Mononuclear cell (primary cell): ENCODE data around the gene SIX1. TPM values are rescaled to one million over a fixed set of nuclear protein-coding genes. Genes with fewer than 3 reads are reported as not detected.

Experiments
- H3K27me3 ChIP-seq: 2 replicates; pipeline ENCODE4 v1.6.0; 2011; ENCODE audit warnings: low read length, control low read depth; ENCODE audit not compliant: insufficient read depth
- H3K4me1 ChIP-seq: 2 replicates; pipeline ENCODE4 v1.5.1; 2011; ENCODE audit warnings: mild to moderate bottlenecking, low read length, control low read depth; ENCODE audit not compliant: insufficient read depth
- H3K4me3 ChIP-seq: 2 replicates; pipeline ENCODE4 v1.5.1; 2011; ENCODE audit warnings: mild to moderate bottlenecking, low read length, moderate library complexity
- H3K9me3 ChIP-seq: 2 replicates; pipeline ENCODE4 v1.5.1; 2011; ENCODE audit warnings: low read depth, mild to moderate bottlenecking, control low read depth, low read length
- total RNA-seq: library from RNA; depleted of rRNA; stranded (reverse); fragments of >200 nt; gene quantifications from one replicate; pipeline ENCODE4 v1.2.3, GENCODE V29; 2012

Gene SIX1
- total RNA-seq, 1 donor: not detected

DNA sequence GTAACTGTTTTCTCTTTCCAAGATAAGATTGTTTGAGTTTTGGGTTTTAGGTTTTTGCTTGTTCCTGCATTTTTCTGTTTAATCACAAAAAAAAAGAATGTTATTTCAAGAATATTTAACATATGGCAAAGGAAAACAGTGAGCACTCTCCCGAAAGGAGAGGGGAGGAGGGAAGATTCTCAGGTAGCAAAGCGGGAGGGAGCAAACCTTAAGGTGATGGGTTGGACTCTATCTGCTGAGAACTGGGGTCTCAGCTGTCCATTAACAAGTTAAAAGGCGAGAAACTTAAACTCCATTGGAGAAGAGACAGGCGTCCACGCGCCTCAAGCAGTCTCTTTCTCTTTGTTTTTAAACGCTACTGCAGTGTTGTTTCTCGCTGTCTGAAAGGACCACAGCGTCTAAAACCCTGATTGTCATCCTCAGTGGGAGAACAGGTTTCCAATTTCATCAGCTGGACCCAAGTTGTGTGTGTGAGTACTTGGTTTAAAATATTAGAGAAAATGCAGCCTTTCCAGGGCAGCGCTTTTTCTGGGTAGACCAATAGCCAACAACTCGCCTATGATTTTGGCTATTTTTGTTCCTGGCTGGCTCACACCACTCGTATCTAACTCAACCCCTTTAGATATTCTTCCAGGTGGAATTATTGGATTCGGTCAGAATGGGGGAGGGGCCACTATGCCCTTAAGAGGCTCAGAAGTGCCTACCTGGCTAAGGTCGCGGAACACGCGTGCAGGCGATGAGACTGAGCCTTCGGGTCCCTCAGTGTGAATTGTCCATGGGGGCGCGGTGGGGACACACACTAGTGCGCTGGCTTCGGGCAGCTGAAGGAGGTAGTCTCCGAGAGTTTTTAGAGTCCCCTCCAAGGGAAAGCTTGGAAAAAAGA is 8.2 kb downstream of the SIX1 start:
- Histone ChIP-seq H3K27me3 (peaks cover 100% of the 10 kb centered on the region), H3K4me1 (peaks cover 12% of the 10 kb centered on the region), H3K9me3 (no peaks in the 10 kb centered on the region)

DNA sequence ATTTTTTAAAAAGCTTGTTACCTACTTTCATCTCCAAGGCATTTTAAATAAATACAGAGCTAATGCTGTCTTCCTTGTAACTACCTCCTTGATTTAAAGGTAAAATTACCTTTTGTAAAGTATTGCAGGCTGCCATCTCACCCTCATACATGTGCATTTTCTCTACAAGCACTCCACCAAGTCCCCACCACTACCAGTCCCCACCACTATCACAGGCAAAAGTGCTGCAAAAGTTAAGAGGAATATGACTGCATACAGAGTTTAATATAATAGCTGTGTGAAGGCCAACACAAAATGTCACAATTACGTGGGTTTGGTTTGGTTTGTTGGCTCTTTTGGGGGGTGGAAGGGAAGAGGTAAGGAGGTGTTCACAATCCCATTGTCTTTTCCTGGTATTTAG is 9.6 kb downstream of the SIX1 start:
- no peak overlapping the region for H3K4me3 ChIP-seq
- H3K27me3 ChIP-seq: peaks cover 94% of the 10 kb centered on the region
- peaks cover 12% of the 10 kb centered on the region for H3K4me1 ChIP-seq
- H3K9me3 ChIP-seq: no peaks in the 10 kb centered on the region

More for the DNA sequence above, 8.2 kb downstream of the SIX1 start:
- no peak overlapping the region for H3K4me3 ChIP-seq

DNA sequence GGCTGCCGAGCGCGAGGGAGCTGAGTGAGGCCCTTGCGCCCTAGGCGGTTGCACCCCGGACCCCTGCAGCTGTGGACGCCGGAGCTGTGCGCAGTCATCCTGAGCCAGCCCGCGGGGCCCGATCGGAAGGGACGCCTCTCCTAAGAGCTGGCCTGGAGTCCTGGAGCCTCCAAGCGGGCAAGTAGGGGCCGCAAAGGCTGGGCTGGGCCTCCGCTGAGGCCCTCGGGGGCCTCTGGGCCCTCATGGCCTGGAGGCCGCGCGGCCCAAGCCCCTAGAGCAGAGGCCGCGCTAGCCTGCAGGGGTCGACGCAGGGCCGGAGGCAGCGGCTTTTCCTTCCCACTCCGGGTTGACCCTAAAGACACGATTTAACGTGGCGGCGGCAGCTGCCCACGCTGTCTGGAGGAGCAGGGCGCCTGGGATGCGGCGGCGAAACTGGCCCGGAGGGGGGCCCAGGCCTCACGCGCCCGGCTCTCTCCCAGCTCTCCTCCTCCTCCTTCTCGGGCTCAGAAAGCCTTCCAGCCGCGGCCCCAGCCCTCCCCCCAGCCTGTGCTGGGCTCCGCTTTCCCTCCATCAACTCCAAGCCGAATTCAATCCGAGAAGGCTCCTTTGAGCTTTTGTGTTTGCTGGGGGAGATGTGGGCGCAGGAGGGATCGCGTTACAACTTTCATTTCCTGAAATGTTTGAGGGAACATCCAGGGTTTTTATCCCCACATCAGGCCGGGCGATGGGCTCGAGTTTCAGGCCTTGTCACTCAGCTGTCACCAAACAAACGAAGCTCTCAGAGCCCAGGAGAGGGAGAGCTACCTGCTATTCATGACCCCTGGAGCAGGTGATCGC is 11.6 kb downstream of the SIX1 start:
- Histone ChIP-seq H3K4me1 (peaks cover 12% of the 10 kb centered on the region), H3K27me3 (peaks cover 92% of the 10 kb centered on the region), H3K9me3 (no peaks in the 10 kb centered on the region), H3K4me3 (no peak overlapping the region)

DNA sequence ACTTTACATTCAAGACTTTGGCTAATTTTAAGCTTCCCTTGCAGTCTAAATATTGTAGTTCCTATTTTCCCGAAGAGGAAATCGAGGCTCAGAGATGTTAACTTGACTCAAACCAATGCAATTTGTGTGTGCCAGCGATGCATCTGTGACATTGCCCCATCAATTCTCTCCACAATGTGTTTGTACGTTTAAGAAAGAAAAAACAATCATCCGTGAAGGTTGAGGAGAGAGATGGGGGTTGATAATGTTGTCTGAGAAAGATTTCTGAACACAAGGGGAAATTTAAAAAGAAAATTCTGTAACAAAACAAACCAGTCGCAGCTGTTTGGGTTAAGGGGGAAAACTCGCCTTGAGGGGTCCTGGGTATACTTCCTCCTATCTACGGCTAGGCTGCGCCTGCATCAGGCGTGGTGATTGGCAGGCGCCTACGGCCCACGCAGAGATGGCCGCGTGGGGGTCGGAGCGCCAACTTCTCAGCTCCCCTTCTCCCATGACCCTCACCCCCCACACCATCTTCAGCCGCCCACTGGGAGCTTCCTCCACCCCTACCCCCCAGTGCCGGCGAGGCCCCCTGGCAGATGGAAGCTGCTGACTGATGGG is 12.3 kb downstream of the SIX1 start:
- H3K9me3 ChIP-seq: no peaks in the 10 kb centered on the region
- H3K4me1 ChIP-seq: peaks cover 7% of the 10 kb centered on the region
- peaks cover 90% of the 10 kb centered on the region for H3K27me3 ChIP-seq
- H3K4me3 ChIP-seq: no peak overlapping the region

DNA sequence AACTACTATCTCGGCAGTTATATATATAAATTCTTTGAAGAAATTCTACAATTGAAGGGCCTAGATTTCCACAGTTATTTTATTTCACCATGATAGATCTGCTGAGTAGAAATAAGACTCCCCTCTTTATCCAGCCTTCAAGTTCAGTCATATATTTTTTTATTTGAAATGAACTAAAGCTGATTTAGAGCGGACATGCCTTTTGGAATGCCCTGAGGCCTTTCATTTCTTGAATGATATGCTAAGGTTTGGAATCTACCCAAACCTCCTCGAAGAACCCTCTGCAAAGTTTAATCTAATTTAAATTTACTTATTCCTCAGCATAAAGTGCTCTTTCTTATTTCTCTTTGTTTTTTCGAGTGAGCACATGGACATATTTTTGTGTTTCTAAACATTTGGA is 15.1 kb downstream of the SIX1 start:
- Histone ChIP-seq H3K27me3 (peaks cover 80% of the 10 kb centered on the region), H3K4me1 (peaks cover 7% of the 10 kb centered on the region), H3K4me3 (no peak overlapping the region), H3K9me3 (no peaks in the 10 kb centered on the region)

DNA sequence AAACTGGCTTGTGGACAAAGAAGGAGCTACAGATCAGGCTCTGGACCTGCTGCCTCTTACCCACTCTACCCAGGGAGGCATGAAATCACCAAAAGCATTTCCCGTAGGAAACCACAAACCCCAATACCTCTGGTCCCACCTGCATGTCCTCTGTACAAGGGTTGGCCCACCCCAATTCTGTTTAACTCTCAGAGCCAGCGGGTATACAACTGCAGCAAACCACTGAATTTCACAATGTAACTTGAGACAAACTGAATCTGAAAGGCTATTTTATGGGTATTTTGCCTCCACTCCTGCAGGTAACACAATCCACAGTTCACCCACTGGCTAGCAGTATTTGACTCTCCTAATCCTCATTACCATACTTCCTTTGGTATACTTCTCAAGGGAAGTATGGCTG is 16.5 kb downstream of the SIX1 start:
- Histone ChIP-seq H3K9me3 (no peaks in the 10 kb centered on the region), H3K4me1 (peaks cover 6% of the 10 kb centered on the region), H3K27me3 (peaks cover 66% of the 10 kb centered on the region), H3K4me3 (no peak overlapping the region)

DNA sequence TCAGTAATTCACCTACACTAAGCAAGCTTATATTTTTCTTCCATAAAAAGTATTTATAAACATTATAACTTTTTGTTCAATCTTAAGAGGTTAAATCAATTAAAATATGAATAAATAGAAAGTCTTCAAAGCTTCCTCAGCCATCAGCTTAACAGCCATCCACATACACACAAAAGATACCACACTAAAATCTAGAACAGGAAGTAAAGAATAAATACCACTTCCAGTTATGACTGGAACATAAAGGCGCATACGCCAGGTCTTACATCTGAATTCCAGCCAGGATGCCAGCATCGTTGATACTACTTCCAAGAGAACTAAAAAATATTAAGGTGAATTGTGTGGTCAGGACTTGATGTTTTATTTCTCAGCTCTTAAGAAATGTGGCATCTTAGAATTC is 17.0 kb downstream of the SIX1 start:
- peaks cover 61% of the 10 kb centered on the region for H3K27me3 ChIP-seq

DNA sequence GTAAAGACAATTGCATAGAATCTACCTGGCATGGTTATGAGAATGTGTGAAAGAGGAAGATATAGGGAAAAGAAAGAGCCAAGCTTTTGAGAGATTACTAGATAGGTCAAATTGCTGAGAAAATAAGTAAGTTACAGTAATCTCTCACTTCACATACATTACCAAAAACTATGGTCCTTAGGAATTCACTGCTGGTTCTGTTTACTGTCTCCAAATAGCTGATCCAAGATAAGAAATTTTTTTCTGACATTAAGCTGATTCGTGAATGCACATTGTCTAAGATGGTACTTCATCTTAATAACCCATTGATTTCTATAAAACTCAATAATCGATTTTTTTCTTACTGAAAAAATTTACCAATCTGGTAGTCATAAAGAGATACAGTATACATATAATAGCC is 17.4 kb downstream of the SIX1 start:
- H3K4me1 ChIP-seq: no peaks in the 10 kb centered on the region
- peaks cover 60% of the 10 kb centered on the region for H3K27me3 ChIP-seq
- no peak overlapping the region for H3K4me3 ChIP-seq
- H3K9me3 ChIP-seq: no peaks in the 10 kb centered on the region

More for the DNA sequence above, 17.0 kb downstream of the SIX1 start:
- Histone ChIP-seq H3K4me1 (peaks cover 1% of the 10 kb centered on the region), H3K4me3 (no peak overlapping the region), H3K9me3 (no peaks in the 10 kb centered on the region)

DNA sequence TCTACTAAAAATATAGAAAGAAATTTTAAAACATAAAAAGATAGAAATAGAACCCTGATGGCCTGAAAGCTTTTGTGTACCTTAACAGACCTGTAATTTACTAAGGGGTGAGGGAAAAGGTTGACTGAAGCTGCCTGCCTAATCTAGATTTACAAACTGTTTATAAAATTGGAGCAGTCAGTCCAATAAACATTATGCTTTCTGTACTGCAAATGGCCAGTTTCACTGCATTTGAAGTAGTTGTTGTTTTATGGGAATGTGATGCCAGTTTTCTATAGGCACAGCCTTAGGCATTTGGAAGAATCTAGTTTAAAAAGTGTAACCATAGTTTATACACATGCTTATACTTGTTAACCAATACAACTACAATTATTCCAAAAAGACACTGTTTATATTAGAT is 19.1 kb downstream of the SIX1 start:
- Histone ChIP-seq H3K4me1 (no peaks in the 10 kb centered on the region), H3K9me3 (no peaks in the 10 kb centered on the region), H3K4me3 (no peak overlapping the region), H3K27me3 (peaks cover 48% of the 10 kb centered on the region)

DNA sequence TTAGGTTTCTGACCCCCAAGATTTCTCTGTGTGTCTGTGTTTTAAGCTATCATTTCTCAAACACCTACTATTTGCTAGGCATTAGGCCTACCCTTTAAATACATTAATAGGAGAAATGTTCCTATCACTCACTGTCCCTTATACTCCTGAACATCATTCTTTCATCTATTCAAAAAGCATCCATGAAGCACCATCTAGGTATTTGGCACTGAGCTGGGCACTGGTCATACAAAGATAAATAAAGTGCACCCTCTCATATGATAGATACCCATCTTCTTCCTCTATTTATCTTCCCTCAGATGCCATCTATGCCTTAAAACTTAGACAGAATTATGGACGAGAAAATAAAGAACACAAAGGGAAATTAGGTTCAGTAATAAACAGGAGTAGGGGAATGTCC is 20.4 kb downstream of the SIX1 start:
- H3K4me1 ChIP-seq: no peaks in the 10 kb centered on the region
- H3K4me3 ChIP-seq: no peak overlapping the region
- no peaks in the 10 kb centered on the region for H3K9me3 ChIP-seq
- H3K27me3 ChIP-seq: peaks cover 51% of the 10 kb centered on the region

DNA sequence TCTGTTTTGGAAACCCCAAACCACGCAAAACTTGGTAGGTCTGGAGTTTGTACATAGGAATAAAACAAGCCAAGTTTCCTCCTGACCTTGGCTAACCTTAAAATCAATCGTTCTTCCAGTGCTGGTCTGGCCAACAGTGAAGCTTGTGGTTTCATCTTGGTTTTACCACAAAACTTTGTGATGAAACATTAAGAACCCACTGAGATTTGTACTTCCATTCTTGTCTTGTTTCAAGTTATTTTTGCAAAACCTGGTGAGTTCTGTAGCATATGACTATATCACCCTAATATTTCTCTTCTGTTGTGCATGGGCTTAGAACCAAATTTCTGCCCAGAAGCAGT is 26.4 kb downstream of the SIX1 start:
- Histone ChIP-seq H3K27me3 (peaks cover 42% of the 10 kb centered on the region), H3K9me3 (no peaks in the 10 kb centered on the region), H3K4me3 (no peak overlapping the region), H3K4me1 (no peaks in the 10 kb centered on the region)

DNA sequence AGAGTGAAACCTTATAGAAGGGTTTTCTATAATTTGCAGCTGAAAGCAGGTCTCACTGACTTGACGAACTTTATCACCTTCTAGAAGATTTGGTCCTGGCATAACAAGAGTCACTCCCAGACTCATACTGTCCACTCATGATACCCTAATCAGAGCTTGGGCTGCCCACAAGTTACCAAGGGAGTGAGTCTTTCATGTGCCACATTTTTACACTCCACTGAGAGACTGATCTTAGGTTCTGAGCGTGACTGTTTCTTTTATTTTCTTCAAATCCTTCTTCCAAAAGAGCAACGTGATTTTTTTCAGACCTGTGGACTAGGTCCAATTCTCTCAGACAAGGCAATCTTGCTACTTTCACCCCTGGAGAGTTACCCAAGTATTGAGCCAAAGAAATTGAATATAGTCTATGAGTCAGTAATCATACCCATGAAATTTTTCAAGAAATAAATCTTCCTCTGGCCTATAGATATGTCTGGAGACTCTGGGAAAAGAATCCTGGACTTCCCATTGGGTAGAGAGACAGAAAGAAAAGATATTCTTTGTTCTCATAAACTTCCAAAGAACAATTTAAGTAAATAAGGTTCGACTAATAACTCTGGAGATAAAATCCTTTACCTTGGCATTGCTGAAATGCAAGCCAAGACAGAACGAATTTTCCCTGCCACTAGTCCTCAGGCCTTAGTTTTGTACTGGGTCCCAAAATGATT is 26.9 kb downstream of the SIX1 start:
- Histone ChIP-seq H3K27me3 (peaks cover 42% of the 10 kb centered on the region), H3K4me3 (no peak overlapping the region), H3K4me1 (no peaks in the 10 kb centered on the region)

DNA sequence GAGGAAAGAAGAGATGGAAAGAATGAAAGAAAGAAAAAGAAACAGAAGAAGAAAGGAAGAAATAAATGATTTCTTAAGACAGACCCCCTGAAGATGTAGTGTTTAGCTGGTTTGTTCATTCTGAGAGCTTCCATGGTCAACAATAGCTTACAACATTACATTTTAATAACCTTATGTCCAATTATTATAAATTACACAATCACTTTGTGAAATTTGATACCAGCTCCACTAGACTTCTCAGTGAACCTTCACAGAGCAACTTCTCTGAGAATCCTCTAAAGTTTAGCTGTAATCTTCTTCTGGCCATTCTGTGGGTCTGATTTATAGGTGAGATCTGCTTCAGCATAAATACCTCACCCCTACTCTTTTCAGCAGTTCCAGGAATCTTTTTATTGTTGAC is 27.9 kb downstream of the SIX1 start:
- no peak overlapping the region for H3K4me3 ChIP-seq
- H3K9me3 ChIP-seq: no peaks in the 10 kb centered on the region
- no peaks in the 10 kb centered on the region for H3K4me1 ChIP-seq
- peaks cover 38% of the 10 kb centered on the region for H3K27me3 ChIP-seq

More for the DNA sequence above, 26.9 kb downstream of the SIX1 start:
- no peaks in the 10 kb centered on the region for H3K9me3 ChIP-seq

DNA sequence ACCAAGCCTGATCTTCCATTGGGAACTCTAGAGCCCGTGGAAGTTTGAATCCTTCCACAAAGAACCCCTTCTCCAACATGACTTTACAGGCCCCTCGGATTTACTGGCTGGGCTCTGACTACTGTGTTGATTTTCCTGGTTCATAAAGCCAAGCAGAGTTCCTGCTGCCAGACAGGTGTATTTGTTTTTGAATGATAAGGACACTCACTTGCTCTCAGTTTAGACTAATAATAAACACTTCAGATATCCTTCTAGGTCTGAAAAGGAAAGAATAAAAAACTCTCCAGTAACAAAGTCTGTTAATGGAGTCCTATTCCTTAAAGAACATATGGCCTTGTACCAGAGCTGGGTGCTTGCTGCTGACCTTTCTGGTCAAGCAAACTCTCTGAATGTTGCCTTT is 31.0 kb downstream of the SIX1 start:
- Histone ChIP-seq H3K4me1 (no peaks in the 10 kb centered on the region), H3K9me3 (no peaks in the 10 kb centered on the region), H3K27me3 (peaks cover 21% of the 10 kb centered on the region), H3K4me3 (no peak overlapping the region)
